WERI-Rb-1 (cell line): Measurements from ENCODE around the gene KCTD8.
A peak's percentile ranks its signal among the peaks of the same experiment; 100 is the strongest.

Experiments used
- DNase-seq: peaks from one replicate; pipeline ENCODE4 v3.0.0-alpha.2; 2020
- H3K27ac ChIP-seq: fragments of 250-450 bp; sonication (Bioruptor Pico); 2 replicates; pipeline ENCODE4 v1.5.1; 2020; ENCODE audit warnings: mild to moderate bottlenecking, moderate library complexity
- H3K27me3 ChIP-seq: fragments of 250-450 bp; sonication (Bioruptor Pico); 2 replicates; pipeline ENCODE4 v1.5.1; 2021; ENCODE audit warnings: mild to moderate bottlenecking, low read depth, moderate library complexity; ENCODE audit not compliant: insufficient read depth, severe bottlenecking
- H3K36me3 ChIP-seq: fragments of 250-450 bp; sonication (Bioruptor Pico); 2 replicates; pipeline ENCODE4 v1.5.1; 2020; ENCODE audit warnings: mild to moderate bottlenecking, moderate library complexity
- H3K4me3 ChIP-seq: 2 replicates; pipeline ENCODE4 v1.5.1; 2011; ENCODE audit warnings: low read depth, mild to moderate bottlenecking, control low read depth, low read length
- H3K9me3 ChIP-seq: fragments of 250-450 bp; sonication (Bioruptor Pico); 2 replicates; pipeline ENCODE4 v1.5.1; 2021; ENCODE audit warnings: mild to moderate bottlenecking, moderate library complexity; ENCODE audit not compliant: severe bottlenecking
- CTCF ChIP-seq: IDR thresholded peaks from 2 replicates; pipeline ENCODE4 v1.5.1; 2011; ENCODE audit warnings: low read depth, mild to moderate bottlenecking, control low read depth, inconsistent platforms, low read length

KCTD8 gene

DNA sequence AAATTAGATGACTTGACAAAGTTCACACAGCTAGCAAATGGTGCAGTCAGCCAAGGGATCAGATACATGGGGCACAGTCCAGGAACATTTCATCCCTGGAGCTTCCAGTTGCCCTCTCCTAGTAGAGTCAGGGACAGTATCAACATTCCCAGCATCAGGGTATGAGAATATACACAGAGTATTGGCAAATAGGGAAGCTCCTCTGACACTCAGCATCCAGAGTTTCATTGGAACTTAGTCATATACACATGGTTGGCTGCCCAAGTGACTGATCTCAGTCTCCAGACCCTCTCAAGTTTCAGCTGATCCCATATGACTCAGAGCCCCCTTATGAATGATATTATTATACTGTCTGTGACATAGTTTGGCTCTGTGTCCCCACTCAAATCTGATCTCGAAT, 13.7 kb upstream of the KCTD8 start:
- no peak for TF ChIP-seq CTCF
- no peaks in the 10 kb centered on the region for H3K36me3 ChIP-seq
- DNase-seq = no peak
- H3K9me3 ChIP-seq = no peaks in the 10 kb centered on the region
- no peaks in the 10 kb centered on the region for H3K27me3 ChIP-seq
- H3K27ac ChIP-seq = no peak overlapping the region
- no peak overlapping the region for H3K4me3 ChIP-seq

- DNase-seq = peak; percentile 70
- peak; percentile 29; the same call in 1 of the 2 replicates for TF ChIP-seq CTCF
- H3K27me3 ChIP-seq = peaks cover 4% of the 10 kb centered on the region
- peak overlapping the region; percentile 80 for H3K4me3 ChIP-seq
- H3K9me3 ChIP-seq = no peaks in the 10 kb centered on the region
- H3K36me3 ChIP-seq = no peaks in the 10 kb centered on the region
- H3K27ac ChIP-seq = peak overlapping the region; percentile 50
These were observed 775 bp downstream of the KCTD8 start for GRCh38 chr4:44447563-44448504.

DNA sequence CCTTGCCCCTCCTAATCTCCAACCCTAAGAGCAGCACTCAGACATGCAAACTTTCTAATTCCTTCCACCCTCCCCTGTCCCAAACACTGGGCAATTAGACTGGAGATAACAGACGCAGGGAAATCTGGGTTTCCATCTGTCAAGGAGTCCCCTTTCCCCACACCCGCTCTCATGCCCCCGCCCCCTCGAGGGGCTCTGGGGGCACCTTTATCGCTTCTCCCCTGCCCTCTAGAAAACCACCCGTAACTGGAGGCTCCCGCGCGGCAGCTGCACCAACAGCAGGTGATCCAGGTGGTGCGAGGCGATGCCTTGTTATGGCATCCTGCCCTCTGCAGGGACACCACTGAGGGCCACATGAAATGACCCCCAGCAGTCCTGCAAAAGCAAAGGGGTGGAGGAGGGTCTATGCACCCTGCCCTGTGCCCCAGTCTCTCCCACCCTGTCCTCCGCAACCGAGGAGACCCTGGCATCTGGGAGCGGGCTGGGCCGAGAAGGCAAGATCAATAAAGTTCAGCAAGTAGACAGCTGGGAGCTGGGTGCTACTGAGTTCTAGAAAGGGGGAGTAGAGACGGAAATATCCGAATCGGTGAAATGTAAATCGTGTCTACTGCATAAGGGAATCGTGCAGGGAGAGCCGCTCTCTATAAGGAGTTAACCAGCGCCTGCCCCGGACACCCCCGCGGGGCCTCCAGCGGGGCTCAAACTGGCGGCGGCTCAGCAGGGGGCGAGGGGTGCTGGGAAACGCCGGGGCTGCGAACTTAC, 1.6 kb downstream of the KCTD8 start:
- H3K4me3 ChIP-seq = peak overlapping the region; percentile 80

GRCh38 chr4:44446191-44446590, 2.4 kb downstream of the KCTD8 start:
- Histone ChIP-seq H3K27me3 (peaks cover 4% of the 10 kb centered on the region), H3K9me3 (no peaks in the 10 kb centered on the region), H3K4me3 (peak overlapping the region; percentile 80; the same call in 1 of the 2 replicates), H3K36me3 (no peaks in the 10 kb centered on the region), H3K27ac (no peak overlapping the region)
- no peak for DNase-seq
- TF ChIP-seq CTCF = no peak

More for the DNA sequence above, 1.6 kb downstream of the KCTD8 start:
- H3K27me3 ChIP-seq = peaks cover 4% of the 10 kb centered on the region
- no peaks in the 10 kb centered on the region for H3K36me3 ChIP-seq
- peak; percentile 28 for DNase-seq
- no peak for TF ChIP-seq CTCF
- no peaks in the 10 kb centered on the region for H3K9me3 ChIP-seq
- H3K27ac ChIP-seq = no peak overlapping the region

DNA sequence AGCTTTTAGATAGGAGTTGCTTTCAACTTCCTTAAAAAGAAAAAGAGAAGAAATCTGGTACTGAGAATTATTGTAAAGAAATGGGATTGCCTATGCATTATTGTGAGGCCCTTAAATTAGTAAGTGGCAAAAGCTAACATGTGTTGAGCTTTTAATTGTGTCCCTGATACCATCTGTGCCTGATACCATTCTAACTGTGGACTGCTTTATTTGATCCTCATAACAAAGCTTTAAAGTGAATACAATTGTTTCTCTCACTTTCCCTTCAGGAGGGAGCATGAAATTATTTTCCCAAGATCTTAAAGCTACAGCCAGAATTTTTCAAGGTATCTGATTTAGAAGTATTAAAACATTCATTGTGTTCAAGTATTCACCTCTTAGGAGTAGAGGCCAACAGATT, 9.9 kb downstream of the KCTD8 start:
- TF ChIP-seq CTCF = no peak
- no peaks in the 10 kb centered on the region for H3K27me3 ChIP-seq
- no peaks in the 10 kb centered on the region for H3K9me3 ChIP-seq
- H3K36me3 ChIP-seq = no peaks in the 10 kb centered on the region
- H3K27ac ChIP-seq = no peak overlapping the region
- H3K4me3 ChIP-seq = no peak overlapping the region
- no peak for DNase-seq
